ENCODE results near the gene MOK. TPM values are rescaled to one million over a fixed set of nuclear protein-coding genes. Genes with fewer than 3 reads are reported as not detected.
"Not testable (repeated sequence)": the region's sequence is repeated elsewhere in the genome, so short reads cannot be mapped to it uniquely, and the experiment has no call there.

Gene MOK
- total RNA-seq, 1 donor from 2014 or later: 13.9 TPM

DNA sequence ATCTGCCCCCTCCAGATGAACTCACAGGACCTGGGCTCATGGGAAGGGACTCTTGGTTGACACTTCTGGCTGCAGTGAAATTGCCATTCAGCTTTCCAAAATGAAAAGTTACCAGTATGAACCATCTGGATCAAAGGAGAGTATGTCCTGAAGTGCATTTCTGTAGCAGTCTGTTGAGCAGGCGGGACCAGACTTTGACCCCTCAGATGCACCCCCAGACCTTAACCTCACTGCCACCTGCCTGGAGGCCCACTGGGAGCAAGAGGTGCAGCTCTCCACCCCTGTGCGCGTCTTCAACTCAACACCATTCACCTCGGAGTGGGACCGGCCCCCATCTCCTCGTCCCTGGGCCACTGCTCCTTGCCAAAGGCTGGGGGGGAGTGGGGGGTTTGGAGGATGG, 55.0 kb downstream of the MOK start:
- no peak for DNase-seq (ENCODE audit: low spot score)

- DNase-seq (ENCODE audit: low spot score): no peak
Measured at GRCh38 chr14:102249041-102249440, 55.9 kb downstream of the MOK start.

- no peak for DNase-seq (ENCODE audit: low spot score)
Measured at GRCh38 chr14:102248121-102248520, 56.8 kb downstream of the MOK start.

GRCh38 chr14:102246071-102246470, 58.9 kb downstream of the MOK start:
- DNase-seq (ENCODE audit: low spot score): no peak

DNA sequence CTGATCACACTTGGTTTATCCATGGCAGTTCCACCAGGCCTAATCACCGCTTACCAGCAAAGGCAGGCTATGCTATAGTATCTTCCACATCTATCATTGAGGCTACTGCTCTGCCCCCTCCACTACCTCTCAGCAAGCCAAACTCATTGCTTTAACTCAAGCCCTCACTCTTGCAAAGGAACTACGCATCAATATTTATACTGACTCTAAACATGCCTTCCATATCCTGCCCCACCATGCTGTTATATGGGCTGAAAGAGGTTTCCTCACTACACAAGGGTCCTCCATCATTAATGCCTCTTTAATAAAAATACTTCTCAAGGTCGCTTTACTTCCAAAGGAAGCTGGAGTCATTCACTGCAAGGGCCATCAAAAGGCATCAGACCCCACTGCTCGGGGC, 61.2 kb downstream of the MOK start:
- DNase-seq (ENCODE audit: low spot score): not testable (repeated sequence)

- no peak for DNase-seq (ENCODE audit: low spot score)
Measured at GRCh38 chr14:102241147-102241546, 63.8 kb downstream of the MOK start.

GRCh38 chr14:102240481-102240880, 64.5 kb downstream of the MOK start:
- not testable (repeated sequence) for DNase-seq (ENCODE audit: low spot score)

GRCh38 chr14:102239231-102239630, 65.7 kb downstream of the MOK start:
- no peak for DNase-seq (ENCODE audit: low spot score)

- DNase-seq (ENCODE audit: low spot score): no peak
Measured at GRCh38 chr14:102238766-102239165, 66.2 kb downstream of the MOK start.

DNA sequence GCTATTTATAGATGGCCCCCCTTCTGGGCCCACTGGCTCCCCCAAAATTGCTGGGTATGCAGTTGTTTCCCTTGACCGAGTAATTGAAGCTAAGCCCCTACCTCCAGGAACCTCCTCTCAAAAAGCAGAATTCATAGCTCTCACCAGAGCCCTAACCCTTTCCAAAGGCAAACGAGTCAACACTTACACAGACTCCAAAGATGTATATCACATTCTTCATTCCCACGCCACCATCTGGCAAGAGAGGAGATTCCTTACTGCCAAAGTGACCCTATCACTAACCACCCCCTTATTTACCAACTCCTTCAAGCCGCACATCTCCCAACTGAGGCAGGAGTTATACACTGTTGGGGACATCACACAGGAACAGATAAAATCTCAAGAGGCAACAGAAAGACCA, 66.8 kb downstream of the MOK start:
- DNase-seq (ENCODE audit: low spot score): no peak

DNA sequence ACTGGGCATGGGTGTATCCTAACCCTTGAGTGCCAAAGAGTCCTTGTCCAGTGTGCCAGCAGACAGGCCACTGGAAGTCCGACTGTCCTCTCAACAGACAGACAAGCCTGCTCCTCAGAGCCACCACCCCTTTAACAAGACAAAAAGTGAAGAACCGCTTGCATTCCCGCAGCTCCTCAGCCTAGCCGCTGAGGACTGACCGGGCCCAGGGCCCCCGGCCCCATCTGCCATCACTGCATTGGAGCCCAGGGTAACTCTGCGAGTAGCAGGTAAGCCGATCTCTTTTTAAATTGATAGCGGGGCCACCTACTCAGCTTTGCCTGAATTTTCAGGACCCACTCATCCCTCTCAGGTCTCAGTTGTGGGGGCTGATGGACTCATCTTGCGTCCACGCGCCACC, 68.9 kb downstream of the MOK start:
- no peak for DNase-seq (ENCODE audit: low spot score)

DNA sequence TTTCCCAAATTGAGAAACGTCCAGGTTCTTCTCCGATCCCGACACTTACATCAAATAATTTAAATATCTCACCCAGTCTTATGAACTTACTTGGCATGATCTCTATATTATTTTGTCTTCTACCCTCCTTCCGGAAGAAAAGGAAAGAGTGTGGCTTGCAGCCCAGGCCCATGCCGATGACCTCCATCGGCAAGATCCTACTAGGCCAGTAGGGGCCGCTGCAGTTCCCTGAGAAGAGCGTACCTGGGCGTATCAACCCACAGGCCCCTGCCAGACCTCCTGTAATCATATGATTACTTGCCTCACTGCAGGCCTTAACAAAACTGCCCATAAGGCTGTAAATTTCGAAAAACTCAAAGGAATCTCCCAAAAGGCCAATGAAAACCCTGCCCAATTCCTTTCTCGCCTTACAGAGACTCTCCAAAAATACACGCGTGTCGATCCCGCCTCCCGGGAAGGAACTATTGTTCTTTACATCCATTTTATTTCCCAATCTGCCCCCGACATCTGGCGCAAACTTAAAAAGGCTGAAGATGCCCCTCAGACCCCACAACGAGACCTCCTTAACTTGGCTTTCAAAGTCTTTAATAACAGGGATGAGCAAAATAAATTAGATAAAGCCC, 69.6 kb downstream of the MOK start:
- no peak for DNase-seq (ENCODE audit: low spot score)

- no peak for DNase-seq (ENCODE audit: low spot score)
Measured at GRCh38 chr14:102234331-102235264, 70.4 kb downstream of the MOK start.

DNA sequence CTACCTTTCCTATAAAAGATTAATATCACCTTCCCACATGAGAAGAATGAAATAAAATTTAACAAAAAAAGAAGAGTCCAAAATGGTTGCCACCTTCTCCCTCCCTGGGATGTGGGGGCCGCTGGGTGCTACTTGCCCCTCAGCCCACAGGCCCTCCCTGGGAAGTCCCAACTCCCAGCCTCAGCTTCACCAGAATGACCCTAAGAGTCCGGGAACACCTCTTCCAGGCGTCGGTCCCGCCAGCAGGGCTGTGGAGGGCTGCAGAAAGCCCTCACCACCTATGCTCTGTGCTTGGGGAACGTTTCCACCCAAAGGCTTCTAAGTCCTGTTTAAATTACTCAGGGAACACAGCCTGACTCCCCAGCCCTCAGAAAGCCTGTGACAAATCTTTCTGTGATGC, 71.9 kb downstream of the MOK start:
- no peak for DNase-seq (ENCODE audit: low spot score)

- no peak for DNase-seq (ENCODE audit: low spot score)
Measured at GRCh38 chr14:102232348-102232625, 72.7 kb downstream of the MOK start.

DNA sequence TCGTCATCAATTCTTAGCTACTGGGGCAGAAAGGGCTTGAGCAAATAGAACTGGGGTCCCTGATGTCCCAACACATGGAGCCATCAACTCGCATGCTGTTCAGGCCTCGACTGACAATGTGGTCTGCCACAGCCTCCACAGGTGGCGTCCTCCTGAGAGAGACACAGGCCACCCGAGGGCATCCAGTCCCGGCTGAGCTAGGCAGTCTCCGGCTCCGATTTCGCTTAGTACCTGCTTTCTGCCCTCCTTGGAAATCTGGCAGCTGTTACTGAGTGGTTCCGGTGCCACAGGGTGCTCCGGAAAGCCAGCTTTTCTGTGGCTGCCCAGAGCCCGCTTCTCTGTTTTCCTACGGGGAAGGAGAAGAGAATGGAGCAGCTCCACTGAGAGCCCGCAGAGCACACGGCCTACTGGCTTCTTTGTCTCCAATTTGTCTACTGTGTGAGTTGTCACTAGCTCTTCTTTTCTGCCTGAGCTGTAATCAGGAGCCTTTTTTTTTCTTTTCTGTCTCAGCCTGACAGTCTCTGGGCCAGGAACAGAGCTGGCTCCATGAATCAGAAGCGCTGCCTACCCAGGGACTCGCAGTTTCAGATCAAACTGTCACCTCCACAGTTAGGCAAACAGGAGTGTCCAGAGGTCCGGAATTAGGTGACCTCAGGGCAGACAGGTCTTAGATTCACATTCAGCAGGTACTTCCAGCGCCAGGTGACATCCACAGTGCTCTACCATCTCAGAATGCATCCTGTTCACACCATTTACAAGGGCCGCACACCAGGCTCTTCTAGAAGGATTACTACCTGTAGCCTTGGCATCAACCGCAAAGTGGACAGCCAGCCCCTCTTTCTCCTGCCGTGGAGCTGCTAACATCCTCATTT, 73.3 kb downstream of the MOK start:
- DNase-seq (ENCODE audit: low spot score): no peak

- no peak for DNase-seq (ENCODE audit: low spot score)
Measured at GRCh38 chr14:102230481-102231210, 74.3 kb downstream of the MOK start.

- no peak for DNase-seq (ENCODE audit: low spot score)
Measured at GRCh38 chr14:102229739-102230092, 75.2 kb downstream of the MOK start.

DNA sequence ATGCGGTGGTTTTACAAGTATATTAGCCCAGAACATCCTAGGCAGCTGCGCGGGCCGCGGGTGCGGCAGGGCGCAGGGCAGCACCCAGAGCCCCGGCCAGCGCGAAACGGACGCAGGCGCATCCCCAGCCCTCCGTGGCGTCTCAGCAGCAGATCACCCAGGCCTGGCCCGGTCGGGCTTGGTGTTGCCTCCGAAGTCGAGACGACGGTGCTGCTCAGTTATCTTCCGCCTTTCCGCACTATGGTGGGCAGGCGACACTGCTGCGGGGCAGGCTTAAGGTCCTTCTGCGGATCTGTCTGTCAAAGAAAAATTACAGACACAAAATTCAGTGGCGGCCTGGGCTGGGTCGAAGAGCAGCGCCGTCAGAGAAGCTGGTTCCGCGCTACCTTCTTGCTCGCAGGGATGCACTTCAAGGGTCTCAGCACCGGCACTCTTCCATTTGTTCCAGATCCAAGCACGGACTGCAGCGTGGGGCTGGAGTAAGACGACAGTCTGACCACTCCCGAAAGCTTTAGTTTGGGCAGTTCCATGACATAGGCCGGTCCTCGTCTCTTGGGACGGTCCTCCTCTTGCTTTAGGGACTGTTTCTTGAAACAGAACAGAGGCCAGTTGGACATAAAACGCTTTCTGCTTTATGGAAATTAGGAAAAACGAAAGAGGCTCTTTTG, 75.8 kb downstream of the MOK start:
- no peak for DNase-seq (ENCODE audit: low spot score)

DNA sequence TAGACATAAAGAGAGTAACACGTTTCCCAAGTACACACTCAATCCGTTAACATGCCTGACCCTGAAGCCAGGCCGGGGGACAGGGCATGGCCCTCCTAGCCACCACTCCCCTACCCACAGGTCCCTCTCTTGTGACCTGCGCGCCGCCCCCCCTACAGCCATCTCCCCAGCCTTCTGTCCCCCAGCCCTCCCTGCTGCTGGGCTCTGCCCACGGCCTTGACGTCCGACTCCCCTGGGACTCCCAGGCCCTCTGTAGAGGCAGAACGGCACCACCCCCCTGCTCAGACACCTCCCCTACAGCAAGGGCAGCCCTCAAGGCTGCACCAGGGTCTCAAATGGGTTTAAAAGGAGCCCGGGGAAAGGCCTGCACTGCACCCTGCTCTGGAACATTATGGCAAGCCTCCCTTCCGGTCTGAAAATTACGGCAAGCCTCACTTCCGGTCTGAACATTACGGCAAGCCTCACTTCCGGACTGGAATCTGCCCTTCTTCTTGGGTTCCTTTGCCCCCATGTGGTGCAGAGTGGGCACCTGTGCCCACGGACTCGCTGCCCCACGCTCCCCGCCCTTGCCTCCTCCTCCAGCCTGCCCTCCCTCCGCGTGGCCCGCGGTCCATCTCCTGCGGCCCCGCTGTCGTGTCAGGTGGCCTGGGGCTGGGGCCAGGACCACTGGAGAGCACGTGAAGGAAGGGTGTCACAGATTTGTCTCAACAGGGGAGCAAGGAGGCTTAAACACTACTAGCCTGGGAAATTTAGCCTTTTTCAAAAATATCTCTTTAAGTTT, 77.6 kb downstream of the MOK start:
- no peak for DNase-seq (ENCODE audit: low spot score)

Measured in mesenteric fat pad (tissue), 1 donor.